CD4-positive, CD25-positive, alpha-beta regulatory T cell (primary cell): ENCODE data around the gene ACOT8. TPM values are rescaled to one million over a fixed set of nuclear protein-coding genes. Genes with fewer than 3 reads are reported as not detected.
A peak's percentile ranks its signal among the peaks of the same experiment; 100 is the strongest.

Source experiments
- ATAC-seq, 2 donors: fragments of 150-1000 bp; cut with Tn5 transposase; one replicate each; pipeline ENCODE4 v1.10.0; 2021; ENCODE audit warnings: low read depth in 2 of 2, moderate number of reproducible peaks in 2 of 2, moderate library complexity in 1 of 2
- DNase-seq, 3 donors: peaks; one replicate each; pipeline versions ENCODE4 v3.0.0 to v3.0.0-alpha.2; 2012 to 2022; ENCODE audit warnings: mixed read lengths in 1 of 3
- H3K27ac ChIP-seq: one replicate; pipeline ENCODE4 v1.7.0; 2013; ENCODE audit warnings: mild to moderate bottlenecking, low read length; ENCODE audit not compliant: insufficient read depth, poor library complexity, severe bottlenecking
- H3K27me3 ChIP-seq: one replicate; pipeline ENCODE4 v1.7.0; 2013; ENCODE audit warnings: low read length; ENCODE audit not compliant: control insufficient read depth, insufficient read depth
- H3K36me3 ChIP-seq: one replicate; pipeline ENCODE4 v1.7.0; 2013; ENCODE audit warnings: mild to moderate bottlenecking, low read length, moderate library complexity; ENCODE audit not compliant: control insufficient read depth, insufficient read depth
- H3K4me1 ChIP-seq: 2 replicates; pipeline ENCODE4 v1.7.0; 2013; ENCODE audit warnings: mild to moderate bottlenecking, low read length; ENCODE audit not compliant: insufficient read depth, control insufficient read depth, poor library complexity, severe bottlenecking
- H3K4me3 ChIP-seq: one replicate; pipeline ENCODE4 v1.7.0; 2013; ENCODE audit warnings: low read depth, mild to moderate bottlenecking, low read length, moderate library complexity
- H3K9me3 ChIP-seq, 2 experiments: 1 replicate in 1 of 2; 2 replicates in 1 of 2; pipeline ENCODE4 v1.7.0; 2013; ENCODE audit warnings: low read length in 2 of 2, mild to moderate bottlenecking in 1 of 2, moderate library complexity in 1 of 2; ENCODE audit not compliant: control insufficient read depth in 2 of 2
- H3K27ac Mint-ChIP-seq, 3 donors: one replicate each; pipeline ENCODE4 v1.8.0; 2020 to 2022; ENCODE audit warnings: mild to moderate bottlenecking in 3 of 3, mixed read lengths in 3 of 3, moderate library complexity in 2 of 3
- H3K27me3 Mint-ChIP-seq: one replicate; pipeline ENCODE4 v1.8.0; 2022; ENCODE audit warnings: mild to moderate bottlenecking, mixed read lengths
- H3K36me3 Mint-ChIP-seq: one replicate; pipeline ENCODE4 v1.8.0; 2020; ENCODE audit warnings: mixed read lengths
- H3K4me1 Mint-ChIP-seq, 4 donors: one replicate each; pipeline ENCODE4 v1.8.0; 2020 to 2022; ENCODE audit warnings: mixed read lengths in 4 of 4, mild to moderate bottlenecking in 1 of 4
- H3K4me3 Mint-ChIP-seq, 4 donors: one replicate each; pipeline ENCODE4 v1.8.0; 2020 to 2022; ENCODE audit warnings: mild to moderate bottlenecking in 4 of 4, mixed read lengths in 4 of 4, moderate library complexity in 3 of 4
- H3K9me3 Mint-ChIP-seq, 7 donors: one replicate each; pipeline ENCODE4 v1.8.0; 2020 to 2022; ENCODE audit warnings: mixed read lengths in 7 of 7, mild to moderate bottlenecking in 3 of 7, moderate library complexity in 2 of 7
- polyA plus RNA-seq, 4 donors: library from polyadenylated mRNA; unstranded; fragments of 300-500 nt; fragmentation: Illumina TruSeq; gene quantifications; one replicate each; pipeline ENCODE4 v1.2.3, GENCODE V29; 2021
- total RNA-seq: library from RNA; stranded (reverse); gene quantifications from one replicate; pipeline ENCODE4 v1.2.3, GENCODE V29; 2022

ACOT8 gene
- total and polyA plus RNA-seq, 5 donors from 2014 or later = 23.9 to 50.6 (median 45.6) TPM

- Mint-ChIP-seq H3K9me3 (no peaks in the 10 kb centered on the region), H3K27ac (no peak overlapping the region), H3K4me3 (no peak overlapping the region), H3K27me3 (no peaks in the 10 kb centered on the region), H3K36me3 (peaks cover 9% of the 10 kb centered on the region), H3K4me1 (peaks cover 2 to 17% (median 6%) of the 10 kb centered on the region in 4 donors)
- no peaks in the 10 kb centered on the region for H3K27me3 ChIP-seq
- no peak overlapping the region for H3K27ac ChIP-seq
- no peak overlapping the region for H3K4me3 ChIP-seq
- no peaks in the 10 kb centered on the region for H3K36me3 ChIP-seq
- H3K9me3 ChIP-seq = no peaks in the 10 kb centered on the region
- no peaks in the 10 kb centered on the region for H3K4me1 ChIP-seq
- DNase-seq (no peak), ATAC-seq (no peak)
Observed at GRCh38 chr20:45867819-45868176, 10.6 kb upstream of the ACOT8 start.

DNA sequence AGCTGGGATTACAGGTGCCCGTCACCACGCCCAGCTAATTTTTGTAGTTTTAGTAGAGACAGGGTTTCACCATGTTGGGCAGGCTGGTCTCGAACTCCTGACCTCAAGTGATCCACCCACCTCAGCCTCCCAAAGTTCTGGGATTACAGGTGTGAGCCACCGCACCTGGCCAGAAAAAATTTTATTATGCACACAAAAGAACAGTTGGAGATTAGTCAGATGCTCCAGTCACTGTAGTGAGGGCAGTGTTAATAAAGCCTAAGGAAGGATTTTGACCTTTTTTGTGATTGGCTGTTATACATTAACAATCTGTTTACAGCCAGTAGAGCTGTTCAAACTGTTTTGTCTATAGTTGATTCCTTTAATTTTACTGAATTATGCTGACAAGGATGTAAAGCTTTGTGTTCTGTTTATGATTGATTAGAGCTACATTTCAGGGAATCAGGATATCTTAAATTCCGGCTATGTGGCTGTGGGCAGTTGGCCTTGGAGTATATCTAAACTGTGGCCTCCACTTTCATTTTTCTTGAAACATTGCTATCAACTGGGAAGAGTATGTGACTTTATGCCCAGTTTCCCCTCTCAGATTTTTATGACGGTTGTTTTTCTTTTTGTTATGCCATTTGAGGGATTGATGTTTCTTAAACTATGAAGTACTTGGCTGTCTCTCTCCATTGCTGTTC lies 10.1 kb upstream of the ACOT8 start:
- Histone ChIP-seq H3K36me3 (no peaks in the 10 kb centered on the region), H3K4me1 (no peaks in the 10 kb centered on the region), H3K9me3 (no peaks in the 10 kb centered on the region), H3K27ac (no peak overlapping the region), H3K4me3 (no peak overlapping the region), H3K27me3 (no peaks in the 10 kb centered on the region)
- DNase-seq (no peak), ATAC-seq (no peak)
- Mint-ChIP-seq H3K27ac (no peak overlapping the region), H3K9me3 (no peaks in the 10 kb centered on the region), H3K27me3 (no peaks in the 10 kb centered on the region), H3K4me3 (no peak overlapping the region), H3K4me1 (peaks cover 2 to 17% (median 6%) of the 10 kb centered on the region in 4 donors), H3K36me3 (peaks cover 9% of the 10 kb centered on the region)

DNA sequence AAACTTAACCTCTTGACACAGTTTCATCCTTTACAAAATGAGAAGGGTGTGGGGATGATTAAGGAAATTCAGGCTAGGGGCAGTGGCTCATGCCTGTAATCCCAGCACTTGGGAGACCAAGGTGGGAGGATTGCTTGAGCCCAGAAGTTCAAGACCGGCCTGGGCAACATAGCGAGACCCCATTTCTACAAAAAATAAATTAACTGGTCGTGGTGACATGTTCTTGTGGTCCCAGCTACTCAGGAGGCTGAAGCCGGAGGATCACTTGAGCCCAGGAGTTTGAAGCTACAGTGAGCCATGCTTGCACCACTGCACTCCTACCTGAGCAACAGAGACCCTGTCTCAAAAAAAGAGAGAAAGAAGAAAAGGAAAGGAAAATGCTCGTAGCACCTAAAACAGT lies 9.3 kb upstream of the ACOT8 start:
- Histone ChIP-seq H3K4me3 (no peak overlapping the region), H3K9me3 (no peaks in the 10 kb centered on the region), H3K36me3 (no peaks in the 10 kb centered on the region), H3K4me1 (no peaks in the 10 kb centered on the region), H3K27me3 (no peaks in the 10 kb centered on the region), H3K27ac (no peak overlapping the region)
- no peak for DNase-seq
- no peak overlapping the region for H3K4me3 Mint-ChIP-seq
- peak overlapping the region in 1 of 3 donors; percentile 76 for H3K27ac Mint-ChIP-seq
- peaks cover 2 to 17% (median 6%) of the 10 kb centered on the region in 4 donors for H3K4me1 Mint-ChIP-seq
- H3K36me3 Mint-ChIP-seq = peaks cover 9% of the 10 kb centered on the region
- no peaks in the 10 kb centered on the region for H3K27me3 Mint-ChIP-seq
- ATAC-seq = no peak
- no peaks in the 10 kb centered on the region for H3K9me3 Mint-ChIP-seq

- no peaks in the 10 kb centered on the region for H3K27me3 Mint-ChIP-seq
Observed at GRCh38 chr20:45863543-45864470, 6.6 kb upstream of the ACOT8 start.

GRCh38 chr20:45861221-45862075 lies 4.3 kb upstream of the ACOT8 start:
- peaks cover 4% of the 10 kb centered on the region for H3K36me3 Mint-ChIP-seq
- Histone ChIP-seq H3K27ac (no peak overlapping the region), H3K27me3 (no peaks in the 10 kb centered on the region), H3K4me1 (peaks cover 15% of the 10 kb centered on the region), H3K9me3 (no peaks in the 10 kb centered on the region), H3K4me3 (no peak overlapping the region), H3K36me3 (no peaks in the 10 kb centered on the region)
- ATAC-seq (no peak), DNase-seq (no peak)
- H3K27me3 Mint-ChIP-seq = no peaks in the 10 kb centered on the region
- H3K4me1 Mint-ChIP-seq = peaks cover 15 to 43% (median 29%) of the 10 kb centered on the region in 4 donors
- H3K4me3 Mint-ChIP-seq = no peak overlapping the region
- H3K27ac Mint-ChIP-seq = no peak overlapping the region
- H3K9me3 Mint-ChIP-seq = peaks cover 0 to 2% (median 0%) of the 10 kb centered on the region in 7 donors

More at GRCh38 chr20:45863543-45864470, 6.6 kb upstream of the ACOT8 start:
- peak overlapping the region in 1 of 3 donors; percentile 80 for H3K27ac Mint-ChIP-seq
- Histone ChIP-seq H3K36me3 (no peaks in the 10 kb centered on the region), H3K27me3 (no peaks in the 10 kb centered on the region), H3K27ac (no peak overlapping the region), H3K9me3 (no peaks in the 10 kb centered on the region), H3K4me1 (no peaks in the 10 kb centered on the region), H3K4me3 (no peak overlapping the region)
- H3K9me3 Mint-ChIP-seq = no peaks in the 10 kb centered on the region
- H3K4me3 Mint-ChIP-seq = no peak overlapping the region
- ATAC-seq (no peak), DNase-seq (no peak)
- peaks cover 11 to 29% (median 17%) of the 10 kb centered on the region in 4 donors for H3K4me1 Mint-ChIP-seq
- peaks cover 9% of the 10 kb centered on the region for H3K36me3 Mint-ChIP-seq

GRCh38 chr20:45860560-45861220 lies 3.5 kb upstream of the ACOT8 start:
- H3K36me3 ChIP-seq = no peaks in the 10 kb centered on the region
- H3K27ac ChIP-seq = no peak overlapping the region
- Mint-ChIP-seq H3K36me3 (peaks cover 4% of the 10 kb centered on the region), H3K4me3 (peak overlapping the region; percentile 0 to 90 (median 23)), H3K27me3 (no peaks in the 10 kb centered on the region), H3K9me3 (peaks cover 0 to 2% (median 0%) of the 10 kb centered on the region in 7 donors), H3K4me1 (peaks cover 15 to 45% (median 32%) of the 10 kb centered on the region in 4 donors), H3K27ac (no peak overlapping the region)
- no peaks in the 10 kb centered on the region for H3K27me3 ChIP-seq
- ATAC-seq (no peak), DNase-seq (no peak)
- peaks cover 22% of the 10 kb centered on the region for H3K4me1 ChIP-seq
- no peak overlapping the region for H3K4me3 ChIP-seq
- H3K9me3 ChIP-seq = no peaks in the 10 kb centered on the region

- peaks cover 4% of the 10 kb centered on the region for H3K36me3 Mint-ChIP-seq
- Histone ChIP-seq H3K27me3 (no peaks in the 10 kb centered on the region), H3K4me3 (no peak overlapping the region), H3K27ac (no peak overlapping the region), H3K36me3 (peaks cover 2% of the 10 kb centered on the region), H3K4me1 (peaks cover 30% of the 10 kb centered on the region), H3K9me3 (no peaks in the 10 kb centered on the region)
- H3K27ac Mint-ChIP-seq = peak overlapping the region in 1 of 3 donors; percentile 5
- DNase-seq = no peak
- H3K9me3 Mint-ChIP-seq = peaks cover 0 to 2% (median 0%) of the 10 kb centered on the region in 7 donors
- no peak for ATAC-seq
- H3K27me3 Mint-ChIP-seq = no peaks in the 10 kb centered on the region
- H3K4me3 Mint-ChIP-seq = peak overlapping the region in 1 of 4 donors; percentile 90
- peaks cover 15 to 50% (median 33%) of the 10 kb centered on the region in 4 donors for H3K4me1 Mint-ChIP-seq
Observed at GRCh38 chr20:45859916-45860315, 2.7 kb upstream of the ACOT8 start.
